Neural cell (in vitro differentiated cells): ENCODE measurements around the gene ZFYVE19.

Experiments
- CTCF ChIP-seq: fragments of 450-650 bp; IDR thresholded peaks from 2 replicates; pipeline ENCODE4 v1.5.1; 2014; ENCODE audit warnings: antibody characterized with exemption, mild to moderate bottlenecking, moderate library complexity; ENCODE audit not compliant: poor library complexity, severe bottlenecking
- EP300 ChIP-seq: fragments of 450-650 bp; conservative IDR thresholded peaks from 2 replicates; pipeline ENCODE4 v1.6.1; 2014; ENCODE audit warnings: antibody characterized with exemption, mild to moderate bottlenecking, moderate library complexity; ENCODE audit not compliant: poor library complexity, severe bottlenecking
- EZH2 ChIP-seq: fragments of 200-600, 300-800 bp; shearing (Covaris generic), sonication (generic); IDR thresholded peaks from 2 replicates; pipeline ENCODE4 v1.6.1; 2014; ENCODE audit warnings: antibody characterized with exemption, low read length, borderline replicate concordance, mild to moderate bottlenecking; ENCODE audit not compliant: insufficient read depth, poor library complexity, severe bottlenecking
- MXI1 ChIP-seq: fragments of 450-650 bp; conservative IDR thresholded peaks from 2 replicates; pipeline ENCODE4 v1.6.1; 2014; ENCODE audit warnings: antibody characterized with exemption, mild to moderate bottlenecking; ENCODE audit not compliant: poor library complexity, severe bottlenecking
- POLR2AphosphoS5 ChIP-seq: IDR thresholded peaks from 2 replicates; pipeline ENCODE4 v1.6.1; 2012
- SMC3 ChIP-seq: fragments of 450-650 bp; conservative IDR thresholded peaks from 2 replicates; pipeline ENCODE4 v1.6.1; 2014; ENCODE audit warnings: antibody characterized with exemption, mild to moderate bottlenecking, moderate library complexity; ENCODE audit not compliant: poor library complexity

- TF ChIP-seq EZH2 (no peak), CTCF (peak; percentile 61), MXI1 (no peak), EP300 (no peak), POLR2AphosphoS5 (no peak), SMC3 (peak; percentile 56)
Measured at GRCh38 chr15:40782609-40783227, 24.2 kb upstream of the ZFYVE19 start.
